ENCODE results near the gene CHCT1.
"Not testable (repeated sequence)": the region's sequence is repeated elsewhere in the genome, so short reads cannot be mapped to it uniquely, and the experiment has no call there.

The CHCT1 gene

DNA sequence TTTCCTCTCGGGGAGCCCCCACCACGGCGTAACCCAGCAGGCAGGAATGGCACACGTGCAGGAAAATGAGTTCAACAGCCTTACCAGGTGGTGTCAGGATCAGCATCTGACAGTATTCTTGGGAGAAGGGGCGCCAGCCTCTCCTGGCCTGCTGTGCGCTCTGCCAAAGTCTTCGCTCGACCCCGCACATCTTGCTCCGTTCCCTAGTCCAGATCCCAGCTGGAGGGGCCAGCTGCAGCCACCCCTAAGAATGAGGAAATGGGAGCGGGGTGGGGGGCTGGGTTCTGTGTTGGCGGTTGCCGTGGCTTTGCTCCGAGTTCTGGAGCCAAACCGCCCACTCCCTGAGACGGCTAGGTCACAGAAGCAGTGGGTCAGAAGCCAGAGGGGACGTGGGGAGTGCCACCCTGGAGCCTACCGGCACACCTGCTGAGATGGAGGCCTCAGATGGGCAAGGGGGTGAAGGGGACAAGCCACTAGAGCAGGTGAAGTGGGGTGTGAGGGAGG lies at the start of gene CHCT1:
Gene CHCT1, plus strand, starts transcription at position 328 of the 504 bp plus-strand sequence. Its CDS starts 104 bp downstream, at position 432.
- DNase-seq: no peak

DNA sequence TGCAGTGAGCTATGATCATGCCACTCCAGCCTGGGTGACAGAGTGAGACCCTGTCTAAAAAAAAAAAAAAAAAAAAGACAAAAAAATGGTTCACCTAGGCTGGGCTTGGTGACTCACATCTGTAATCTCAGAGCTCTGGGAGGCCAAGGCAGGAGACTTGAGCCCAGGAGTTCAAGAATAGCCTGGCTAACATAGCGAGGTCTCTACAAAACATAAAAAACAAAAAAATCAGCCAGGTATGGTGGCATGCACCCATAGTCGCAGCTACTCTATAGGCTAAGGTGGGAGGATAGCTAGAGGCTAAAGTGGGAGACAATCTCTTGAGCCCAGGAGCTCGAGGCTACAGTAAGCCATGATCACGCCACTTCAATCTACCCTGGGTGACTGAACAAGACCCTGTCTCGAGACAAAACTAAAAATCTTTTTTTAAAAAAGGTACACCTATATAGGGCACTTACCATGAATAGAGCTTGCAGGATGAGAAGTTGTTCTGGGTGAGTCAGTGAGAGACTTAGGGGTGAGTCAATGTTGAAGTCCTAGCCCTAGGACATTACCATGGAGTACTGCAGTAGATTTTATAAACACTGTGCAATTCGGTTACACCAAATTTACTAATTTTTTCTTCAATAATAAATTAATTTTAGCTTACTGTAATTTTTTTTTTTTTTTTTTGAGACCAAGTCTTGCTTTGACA lies 49.4 kb upstream of the CHCT1 start:
- peak in 1 of 2 experiments; percentile 67 for DNase-seq

DNA sequence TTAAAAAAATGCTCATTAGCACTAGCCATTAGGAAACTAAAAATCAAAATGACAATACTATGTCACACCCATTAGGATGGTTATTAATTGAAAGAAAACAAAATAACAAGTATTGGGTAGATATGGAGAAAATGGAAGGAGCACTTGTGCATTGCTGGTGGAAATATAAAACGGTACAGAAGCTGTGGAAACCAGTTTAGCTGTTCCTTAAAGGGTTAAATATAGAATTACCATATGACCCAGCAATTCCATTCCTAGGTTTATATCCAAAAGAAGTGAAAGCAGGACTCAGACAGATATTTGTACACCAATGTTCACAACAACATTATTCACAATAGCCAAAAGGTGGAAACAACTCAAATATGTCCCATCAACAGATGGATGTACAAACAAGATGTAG lies 44.1 kb upstream of the CHCT1 start:
- DNase-seq: not testable (repeated sequence)

DNA sequence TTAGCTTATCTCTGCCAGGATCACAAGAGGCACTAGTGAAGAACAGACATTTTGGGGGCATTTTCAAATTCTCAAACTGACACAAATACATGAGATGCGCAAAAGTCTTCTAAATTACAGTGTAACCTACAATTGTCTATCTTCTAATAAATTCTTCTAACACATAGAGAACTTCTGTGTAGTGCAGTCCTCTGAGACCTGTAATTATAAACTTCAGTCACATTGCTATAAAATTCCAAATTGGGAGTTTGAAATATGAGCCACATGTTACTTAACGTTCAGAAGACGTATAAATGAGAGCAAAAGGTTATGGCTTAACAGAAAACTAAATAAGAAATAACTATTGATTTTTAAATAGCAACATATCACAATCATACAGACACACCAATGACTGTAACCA lies 42.8 kb upstream of the CHCT1 start:
- DNase-seq: not testable (repeated sequence)

DNA sequence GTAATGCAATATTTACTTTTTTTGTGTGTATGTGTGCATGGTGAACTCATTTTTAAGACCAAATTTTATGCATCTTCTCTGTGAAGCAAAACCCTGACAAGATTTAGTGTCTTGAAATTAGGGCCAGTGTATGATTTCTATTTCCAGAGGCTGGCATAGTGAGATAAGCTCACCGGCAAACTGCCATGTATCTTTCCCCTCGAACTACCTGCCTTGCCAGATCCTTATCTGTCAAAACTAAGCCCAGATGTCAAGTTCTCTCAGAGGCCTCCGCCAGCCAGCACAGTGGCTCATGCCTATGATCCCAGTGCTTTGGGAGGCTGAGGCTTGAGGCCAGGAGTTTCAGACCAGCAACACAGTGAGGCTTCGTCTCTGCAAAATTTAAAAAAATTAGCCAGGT lies 40.3 kb upstream of the CHCT1 start:
- no peak for DNase-seq

DNA sequence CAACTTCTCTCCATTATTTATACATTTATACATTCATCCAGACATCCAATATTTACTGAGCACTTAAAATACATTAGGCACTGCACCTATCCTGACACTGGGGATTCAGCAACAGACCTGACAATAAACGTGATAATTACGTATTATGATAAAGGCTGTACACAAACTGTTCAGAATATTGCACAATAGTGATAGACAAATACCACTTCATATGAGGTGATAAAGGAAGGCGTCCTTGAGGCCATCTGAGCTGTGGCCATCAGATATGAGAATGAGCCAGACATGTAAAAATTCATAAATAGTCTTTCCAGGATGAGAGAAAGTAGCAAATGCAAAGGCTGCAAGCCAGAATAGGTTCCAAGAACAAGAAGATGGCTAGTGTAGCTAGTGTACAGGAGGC lies 38.9 kb upstream of the CHCT1 start:
- DNase-seq: no peak

DNA sequence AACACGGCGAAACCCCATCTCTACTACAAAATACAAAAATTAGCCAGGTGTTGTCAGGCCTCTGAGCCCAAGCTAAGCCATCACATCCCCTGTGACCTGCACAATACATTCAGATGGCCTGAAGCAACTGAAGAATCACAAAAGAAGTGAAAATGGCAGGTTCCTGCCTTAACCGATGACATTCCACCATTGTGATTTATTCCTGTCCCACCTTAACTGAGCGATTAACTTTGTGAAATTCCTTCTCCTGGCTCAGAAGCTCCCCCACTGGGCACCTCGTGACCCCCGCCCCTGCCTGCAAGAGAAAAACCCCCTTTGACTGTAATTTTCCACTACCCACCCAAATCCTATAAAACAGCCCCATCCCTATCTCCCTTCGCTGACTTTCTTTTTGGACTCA lies 37.4 kb upstream of the CHCT1 start:
- not testable (repeated sequence) for DNase-seq

DNA sequence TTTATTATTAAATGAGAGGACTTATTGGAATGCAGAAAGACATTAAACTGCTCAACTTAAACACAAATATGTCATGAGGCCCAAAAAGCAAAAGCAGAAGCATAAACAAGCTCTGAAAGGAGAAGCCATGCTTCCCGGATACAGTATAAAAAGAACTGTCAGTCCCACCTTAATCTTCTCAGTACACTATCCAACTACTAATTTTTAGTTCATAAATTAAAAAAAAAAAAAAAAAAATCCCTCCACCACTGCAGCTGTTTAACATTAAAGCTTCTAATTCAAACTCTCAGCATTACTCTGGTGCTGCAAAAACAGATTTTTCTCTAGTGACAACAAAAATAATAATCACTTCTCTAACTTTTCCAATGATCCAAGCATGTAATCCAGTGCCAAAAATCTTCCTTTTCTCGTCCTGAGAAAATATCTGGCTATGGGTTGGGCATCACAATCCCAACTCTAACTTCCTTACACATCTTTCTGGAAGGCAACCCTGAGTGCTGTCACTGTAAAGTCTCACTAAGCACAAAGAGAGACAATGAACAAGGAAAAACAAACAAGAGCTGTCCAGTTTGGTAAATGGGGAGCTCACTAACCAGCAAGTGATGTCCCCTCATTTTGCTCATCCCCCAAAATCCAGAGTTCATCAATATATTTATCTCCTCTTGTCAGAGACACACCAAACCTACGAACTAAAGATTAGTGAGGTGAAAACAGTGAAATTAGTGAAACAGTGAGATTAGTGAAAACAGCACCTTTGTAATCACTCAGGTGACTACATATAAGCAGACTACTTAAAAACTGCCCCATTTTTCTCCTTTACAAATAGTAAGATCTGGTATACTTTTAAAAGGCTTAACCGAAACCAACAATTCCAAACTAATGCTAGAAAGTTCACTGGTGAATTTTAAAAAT lies 35.9 kb upstream of the CHCT1 start:
- no peak for DNase-seq

DNA sequence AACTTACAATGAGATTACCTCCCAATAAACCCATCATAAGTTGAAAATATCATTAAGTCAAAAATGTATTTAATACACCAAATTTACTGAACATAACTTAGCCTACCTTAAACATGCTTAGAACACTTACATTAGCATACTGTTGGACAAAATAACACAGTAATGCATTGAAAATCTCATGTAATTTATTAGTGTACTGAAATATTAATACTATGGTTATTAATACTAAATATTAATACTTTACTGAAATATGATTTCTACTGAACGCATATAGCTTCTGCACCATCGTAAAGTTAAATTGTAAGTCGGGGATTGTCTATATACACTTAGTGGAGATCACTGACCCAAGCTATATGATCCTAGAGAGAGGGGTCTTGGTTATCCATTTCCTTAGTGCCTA lies 34.6 kb upstream of the CHCT1 start:
- DNase-seq: no peak

DNA sequence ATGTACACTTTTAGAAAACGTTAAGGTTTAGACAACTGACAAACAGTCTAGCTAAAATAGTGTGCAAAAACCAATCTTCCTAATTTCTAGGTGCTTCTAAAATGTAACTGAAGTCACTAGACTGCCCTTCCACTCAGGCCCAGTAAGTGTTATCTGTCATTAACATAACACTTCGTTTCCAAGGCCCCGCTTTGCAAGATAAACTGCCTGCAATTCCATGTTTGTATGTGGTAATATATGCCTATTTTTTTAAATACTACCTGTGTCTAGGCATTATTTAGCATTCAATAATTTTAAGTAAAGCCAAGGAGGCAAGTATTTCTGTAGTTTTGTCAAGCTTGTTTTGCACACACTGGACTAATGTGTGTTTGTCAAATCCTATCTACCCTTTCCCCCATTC lies 33.5 kb upstream of the CHCT1 start:
- no peak for DNase-seq

DNA sequence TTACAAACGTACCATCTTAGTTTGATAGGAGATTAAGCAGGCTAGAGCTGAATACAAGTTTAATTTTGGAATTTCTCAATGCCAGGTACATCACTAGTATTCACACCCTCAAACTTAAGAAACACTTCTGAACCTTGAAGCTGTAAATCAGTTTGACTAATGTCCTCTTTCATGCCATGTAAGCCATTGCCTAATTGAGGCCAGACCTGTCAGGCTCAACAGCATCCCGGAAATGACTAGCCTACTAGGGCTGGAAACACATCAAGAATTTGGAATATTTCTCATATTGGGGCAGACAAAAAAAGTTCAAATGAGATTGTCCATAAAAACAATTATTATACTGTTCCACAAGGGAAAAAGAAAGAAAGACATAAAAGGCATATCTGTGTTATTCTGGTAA lies 32.1 kb upstream of the CHCT1 start:
- DNase-seq: peak in 1 of 2 experiments; percentile 25

DNA sequence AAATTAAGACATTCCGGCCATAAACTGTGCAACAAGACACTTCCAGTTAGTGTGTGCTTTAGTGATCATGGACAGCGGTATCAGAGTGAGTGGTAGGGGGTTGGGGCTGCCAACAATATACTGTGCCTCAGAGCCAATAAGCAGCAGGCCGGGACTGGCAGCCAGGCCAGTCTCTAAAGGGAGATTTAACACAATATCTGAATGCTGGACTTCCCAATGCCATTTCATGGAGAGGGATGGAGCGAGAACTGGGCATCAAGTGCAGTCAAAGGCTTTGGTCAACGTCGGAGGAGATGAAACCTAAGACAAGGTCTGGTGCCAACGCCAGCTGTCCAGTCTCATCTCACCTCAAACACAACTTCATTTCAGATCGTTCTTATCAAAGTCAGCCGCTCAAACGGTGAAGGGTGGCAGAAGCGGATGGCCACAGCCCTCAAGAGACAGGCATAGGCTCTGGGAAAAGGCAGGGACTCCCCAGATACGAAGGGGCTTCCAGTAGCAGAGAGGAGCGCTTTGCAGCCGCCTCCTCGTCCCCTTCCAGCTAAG lies 31.3 kb upstream of the CHCT1 start:
- DNase-seq: peak in 1 of 2 experiments; percentile 71

DNA sequence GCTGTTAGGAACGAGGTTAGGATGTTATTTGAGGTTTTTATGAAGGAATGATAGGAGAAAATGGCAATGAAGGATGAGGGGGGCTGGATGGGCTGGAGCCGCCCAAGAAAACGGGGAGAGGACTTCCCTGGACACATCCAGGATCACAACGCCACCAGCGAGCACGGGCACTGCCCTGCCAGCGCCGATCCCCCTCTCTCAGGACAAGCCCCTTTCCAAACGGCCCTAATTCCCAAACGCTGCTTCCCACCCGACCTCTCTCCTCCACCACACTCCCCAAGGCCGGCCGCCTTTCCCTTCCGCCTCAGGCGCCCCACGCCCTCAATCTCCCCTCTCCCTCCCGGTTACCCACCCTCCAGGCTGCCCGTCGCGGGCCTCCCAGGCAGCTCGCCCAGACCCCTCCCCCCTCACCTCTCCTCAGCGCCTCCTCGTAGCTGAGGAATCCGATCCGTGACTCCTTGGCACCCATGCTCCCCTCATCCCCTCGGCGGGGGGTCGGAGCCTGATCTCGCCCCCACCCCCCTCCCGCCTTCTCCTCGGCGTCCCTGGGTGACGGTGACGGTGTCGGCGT lies 30.7 kb upstream of the CHCT1 start:
- no peak for DNase-seq

DNA sequence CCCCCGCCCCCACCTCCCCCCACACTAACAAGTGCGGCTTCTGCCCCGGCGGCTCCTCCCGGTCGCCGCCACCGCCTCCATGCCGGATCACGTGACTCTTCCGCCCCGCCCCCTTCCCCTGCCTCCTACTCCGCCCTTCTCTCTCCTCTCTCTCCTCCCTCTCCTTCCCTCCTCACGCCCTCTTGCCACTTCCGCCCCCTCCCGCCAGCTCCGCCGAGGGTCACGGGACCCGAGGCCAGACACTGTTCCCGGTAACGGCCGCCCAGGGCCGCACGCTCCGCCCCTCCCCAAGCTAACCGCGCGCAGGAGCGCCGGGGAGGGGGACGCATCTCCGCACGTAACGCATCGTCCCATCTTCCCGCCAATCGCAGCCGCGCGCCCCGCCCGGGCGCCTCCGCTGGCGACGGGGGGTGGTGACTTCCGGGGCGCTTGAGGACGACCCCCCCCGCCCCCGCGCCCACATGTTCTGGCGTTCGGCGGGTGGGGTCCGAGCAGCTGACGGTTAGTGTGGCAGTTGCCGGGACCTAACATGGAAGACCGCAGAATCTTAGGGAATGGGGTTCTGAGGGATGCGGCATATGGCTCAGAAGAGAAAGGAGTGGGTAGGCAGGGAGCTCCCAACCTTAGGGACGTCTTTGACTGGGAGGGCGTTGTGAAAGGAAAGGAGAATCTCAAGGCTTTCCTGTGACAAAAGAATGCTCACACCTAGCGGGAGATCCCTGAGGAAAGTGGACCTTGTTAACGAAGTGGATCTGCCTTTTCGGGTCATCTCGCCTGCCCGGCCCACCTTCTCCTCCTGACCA lies 30.0 kb upstream of the CHCT1 start, which contains the start of gene USP32:
Gene USP32, minus strand, starts transcription at position 92 of the 803 bp plus-strand sequence. CDS start 194 bp downstream, outside the sequence.
- peak; percentile 96 to 97 for DNase-seq

DNA sequence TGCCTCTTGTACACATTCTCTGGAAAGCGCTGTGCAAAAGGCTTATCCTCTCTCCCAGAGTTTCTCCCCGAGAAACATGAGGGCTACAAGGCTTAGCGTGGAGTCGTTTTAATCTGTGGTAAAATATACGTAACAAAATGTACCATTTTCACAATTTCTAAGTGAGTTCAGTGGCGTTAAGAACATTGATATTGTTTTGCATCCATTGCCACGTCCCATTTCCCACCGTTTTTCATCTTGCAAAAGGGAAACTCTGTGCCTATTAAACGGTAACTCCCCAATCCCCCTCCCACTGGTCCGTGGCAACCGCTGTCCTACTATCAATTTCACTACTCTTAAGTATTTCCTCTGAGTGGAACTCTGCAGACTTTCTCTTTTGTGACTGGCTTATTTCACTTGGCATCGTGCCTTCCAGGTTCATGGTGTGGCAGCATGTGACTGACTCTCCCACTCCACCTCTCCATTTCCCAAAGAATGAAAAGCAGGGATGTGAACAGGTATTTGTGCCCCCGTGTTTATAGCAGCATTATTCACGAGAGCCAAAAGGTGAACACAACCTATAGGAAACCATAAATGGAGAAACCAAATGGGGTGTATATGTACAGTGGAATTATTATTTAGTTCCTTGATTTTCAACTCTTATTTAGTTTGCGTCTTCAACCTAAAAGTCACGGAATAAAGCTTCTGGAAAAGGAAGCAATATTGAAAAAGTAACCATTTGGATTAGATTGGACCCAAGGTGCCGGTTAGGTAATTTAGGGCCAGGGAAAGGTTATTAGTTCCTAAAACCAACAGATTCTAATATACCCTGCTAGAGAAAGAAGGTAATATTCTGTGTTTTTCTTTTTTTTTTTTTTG lies 29.2 kb upstream of the CHCT1 start:
- peak in 1 of 2 experiments; percentile 44 for DNase-seq

DNA sequence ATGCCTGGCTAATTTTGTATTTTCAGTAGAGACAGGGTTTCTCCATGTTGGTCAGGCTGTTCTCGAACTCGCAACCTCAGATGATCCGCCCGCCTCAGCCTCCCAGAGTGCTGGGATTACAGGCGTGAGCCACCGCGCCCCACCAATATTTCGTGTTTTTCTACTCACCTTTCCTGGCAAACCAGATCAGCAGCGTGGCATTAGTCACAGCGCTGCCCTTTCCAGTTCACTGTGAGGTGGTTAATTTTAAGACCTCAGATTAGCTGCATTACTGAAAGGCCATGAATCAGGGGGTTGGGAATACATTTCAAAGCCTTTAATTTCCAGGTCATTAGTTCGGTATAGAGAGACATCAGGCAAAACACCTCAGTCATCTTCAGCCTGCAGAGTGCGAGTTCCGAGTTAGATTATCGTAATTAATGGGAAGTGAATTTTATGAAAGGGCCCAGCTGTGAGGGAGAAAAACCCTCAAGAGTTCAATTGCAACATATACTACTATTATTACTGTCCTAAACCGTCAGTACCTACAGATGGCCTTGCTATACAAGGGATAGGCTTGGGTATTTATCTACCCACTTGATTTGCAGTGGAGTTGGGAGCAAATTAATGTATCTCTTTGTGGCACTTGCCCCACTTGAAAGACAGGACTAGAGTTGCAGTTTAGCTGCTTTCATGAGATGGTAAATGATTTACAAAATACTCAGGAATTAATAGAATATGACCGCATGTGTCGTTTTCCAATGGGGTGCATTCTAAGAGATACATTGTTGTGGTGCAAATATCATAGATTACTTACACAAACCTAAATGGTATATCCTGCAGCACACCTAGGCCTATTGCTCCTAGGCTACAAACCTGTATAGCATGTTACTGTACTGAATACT lies 28.2 kb upstream of the CHCT1 start:
- DNase-seq: no peak

DNA sequence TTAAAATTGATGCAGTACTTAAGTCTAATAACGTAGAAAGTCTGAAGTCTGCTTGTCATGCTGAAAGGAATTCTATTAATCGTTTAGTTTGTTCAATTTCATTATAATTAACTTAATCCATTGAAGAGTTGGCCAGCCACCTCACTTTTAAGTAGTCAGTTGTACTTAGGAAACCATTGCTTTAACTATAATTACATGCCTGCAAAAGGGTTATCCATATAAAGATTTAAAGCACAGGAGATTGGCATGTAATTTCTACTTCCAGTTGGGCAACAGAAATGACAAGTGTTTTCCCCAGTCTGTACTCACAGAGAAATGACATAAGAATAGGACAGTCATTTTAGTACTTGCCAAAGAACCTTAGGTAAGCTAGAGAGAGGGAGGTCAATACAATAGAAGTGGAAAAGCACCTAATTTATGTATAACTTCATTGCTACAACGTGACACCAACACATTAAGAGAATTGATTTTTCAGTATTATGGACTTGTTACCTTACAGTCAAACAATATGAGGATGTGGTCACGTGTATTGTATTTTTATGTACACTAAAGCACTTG lies 26.7 kb upstream of the CHCT1 start:
- DNase-seq: no peak

DNA sequence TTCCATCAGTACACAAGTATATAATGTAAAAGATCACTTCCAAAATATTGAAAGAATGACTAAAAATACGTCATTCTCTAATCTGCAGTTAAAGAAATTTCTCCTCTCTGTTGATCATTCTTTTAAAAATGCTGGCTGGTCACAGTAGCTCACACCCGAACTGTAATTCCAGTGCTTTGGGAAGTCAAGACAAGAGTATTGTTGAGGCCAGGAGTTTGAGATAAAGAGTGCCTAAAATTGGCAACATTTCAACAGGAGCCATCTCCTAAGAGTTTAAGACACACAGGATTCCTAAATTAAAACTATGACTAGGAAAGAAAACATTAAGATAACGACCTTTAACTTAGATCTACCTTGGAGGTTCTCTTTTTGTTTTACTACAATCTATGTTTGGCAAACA lies 25.9 kb upstream of the CHCT1 start:
- DNase-seq: no peak

DNA sequence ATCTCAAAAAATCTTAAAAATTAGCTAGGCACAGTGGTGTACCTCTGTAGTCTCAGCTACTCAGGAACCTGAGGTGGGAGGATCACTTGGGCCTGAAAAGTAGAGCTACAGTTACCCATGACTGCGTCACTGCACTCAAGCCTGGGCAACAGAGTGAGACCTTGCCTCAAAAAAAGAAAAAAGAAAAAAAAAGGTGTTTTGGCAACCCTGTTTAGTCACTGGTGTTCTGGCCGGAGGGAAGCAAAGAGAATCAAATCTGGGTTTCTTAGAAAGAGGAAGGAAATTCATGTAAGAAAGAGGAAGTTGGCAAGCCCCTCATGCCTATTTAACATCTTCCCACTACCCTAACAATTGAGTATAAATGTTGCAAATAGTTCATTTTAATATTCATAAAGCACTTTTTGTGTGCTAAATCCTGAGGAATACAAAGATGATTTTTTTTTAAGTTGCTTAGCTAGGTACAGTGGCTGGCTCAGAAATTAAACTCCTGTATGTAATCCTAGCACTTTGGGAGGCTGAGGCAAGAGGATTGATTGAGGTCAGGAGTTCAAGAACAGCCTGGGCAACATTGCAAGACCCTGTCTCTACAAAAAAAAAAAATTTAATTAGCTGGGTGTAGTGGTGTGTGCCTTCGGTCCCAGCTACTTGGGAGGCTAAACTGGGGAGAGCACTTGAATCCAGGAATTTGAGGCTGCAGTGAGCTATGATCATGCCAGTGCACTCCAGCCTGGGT lies 23.9 kb upstream of the CHCT1 start:
- DNase-seq: no peak
